ENCODE measurements around the gene L1TD1. TPM values are rescaled to one million over a fixed set of nuclear protein-coding genes. Genes with fewer than 3 reads are reported as not detected.

L1TD1 gene
- total and polyA plus RNA-seq, 2 of the 13 experiments (the other 11 are each of a cell fraction or from before 2014, with no cell fraction given), result not detected

DNA sequence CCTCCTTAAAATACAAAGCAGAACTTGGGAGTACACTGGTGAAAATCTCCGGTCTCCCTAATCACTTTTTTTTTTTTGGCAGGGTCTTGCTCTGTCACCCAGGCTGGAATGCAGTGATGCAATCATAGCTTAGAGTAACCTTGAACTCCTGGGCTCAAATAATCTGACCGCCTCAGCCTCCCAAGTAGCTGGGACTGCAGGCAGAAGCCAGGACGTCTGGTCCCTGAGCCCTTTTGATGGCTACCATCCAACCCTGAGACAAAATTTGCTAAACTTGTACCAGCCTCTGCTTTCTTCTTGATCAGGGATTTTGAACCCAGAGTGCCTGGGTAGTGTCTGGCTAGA, 4.1 kb downstream of the L1TD1 start (continued):
- TF ChIP-seq, protein P1, sequence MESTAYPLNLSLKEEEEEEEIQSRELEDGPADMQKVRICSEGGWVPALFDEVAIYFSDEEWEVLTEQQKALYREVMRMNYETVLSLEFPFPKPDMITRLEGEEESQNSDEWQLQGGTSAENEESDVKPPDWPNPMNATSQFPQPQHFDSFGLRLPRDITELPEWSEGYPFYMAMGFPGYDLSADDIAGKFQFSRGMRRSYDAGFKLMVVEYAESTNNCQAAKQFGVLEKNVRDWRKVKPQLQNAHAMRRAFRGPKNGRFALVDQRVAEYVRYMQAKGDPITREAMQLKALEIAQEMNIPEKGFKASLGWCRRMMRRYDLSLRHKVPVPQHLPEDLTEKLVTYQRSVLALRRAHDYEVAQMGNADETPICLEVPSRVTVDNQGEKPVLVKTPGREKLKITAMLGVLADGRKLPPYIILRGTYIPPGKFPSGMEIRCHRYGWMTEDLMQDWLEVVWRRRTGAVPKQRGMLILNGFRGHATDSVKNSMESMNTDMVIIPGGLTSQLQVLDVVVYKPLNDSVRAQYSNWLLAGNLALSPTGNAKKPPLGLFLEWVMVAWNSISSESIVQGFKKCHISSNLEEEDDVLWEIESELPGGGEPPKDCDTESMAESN (CRISPR knock-in tag; conservative IDR thresholded peaks at IDR 0.05), result no peak
- no peak for TF ChIP-seq ZNF160 (CRISPR knock-in tag; IDR thresholded peaks at IDR 0.05)
- TF ChIP-seq KLF13 (CRISPR knock-in tag; IDR thresholded peaks at IDR 0.05), result no peak
- no peak for TF ChIP-seq ZFP62 (CRISPR knock-in tag; IDR thresholded peaks at IDR 0.05)
- peak; percentile 71 for TF ChIP-seq HOXA3 (CRISPR knock-in tag; IDR thresholded peaks at IDR 0.05)
- TF ChIP-seq KIAA2018 (CRISPR knock-in tag; IDR thresholded peaks at IDR 0.05; ENCODE audit: borderline replicate concordance), result no peak
- TF ChIP-seq ZNF780A (CRISPR knock-in tag; IDR thresholded peaks at IDR 0.05), result no peak
- TF ChIP-seq, protein P2, sequence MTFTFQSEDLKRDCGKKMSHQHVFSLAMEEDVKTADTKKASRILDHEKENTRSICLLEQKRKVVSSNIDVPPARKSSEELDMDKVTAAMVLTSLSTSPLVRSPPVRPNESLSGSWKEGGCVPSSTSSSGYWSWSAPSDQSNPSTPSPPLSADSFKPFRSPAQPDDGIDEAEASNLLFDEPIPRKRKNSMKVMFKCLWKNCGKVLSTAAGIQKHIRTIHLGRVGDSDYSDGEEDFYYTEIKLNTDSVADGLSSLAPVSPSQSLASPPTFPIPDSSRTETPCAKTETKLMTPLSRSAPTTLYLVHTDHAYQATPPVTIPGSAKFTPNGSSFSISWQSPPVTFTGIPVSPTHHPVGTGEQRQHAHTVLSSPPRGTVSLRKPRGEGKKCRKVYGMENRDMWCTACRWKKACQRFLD (CRISPR knock-in tag; IDR thresholded peaks at IDR 0.05; ENCODE audit: borderline replicate concordance), result no peak
- TF ChIP-seq, protein P3, sequence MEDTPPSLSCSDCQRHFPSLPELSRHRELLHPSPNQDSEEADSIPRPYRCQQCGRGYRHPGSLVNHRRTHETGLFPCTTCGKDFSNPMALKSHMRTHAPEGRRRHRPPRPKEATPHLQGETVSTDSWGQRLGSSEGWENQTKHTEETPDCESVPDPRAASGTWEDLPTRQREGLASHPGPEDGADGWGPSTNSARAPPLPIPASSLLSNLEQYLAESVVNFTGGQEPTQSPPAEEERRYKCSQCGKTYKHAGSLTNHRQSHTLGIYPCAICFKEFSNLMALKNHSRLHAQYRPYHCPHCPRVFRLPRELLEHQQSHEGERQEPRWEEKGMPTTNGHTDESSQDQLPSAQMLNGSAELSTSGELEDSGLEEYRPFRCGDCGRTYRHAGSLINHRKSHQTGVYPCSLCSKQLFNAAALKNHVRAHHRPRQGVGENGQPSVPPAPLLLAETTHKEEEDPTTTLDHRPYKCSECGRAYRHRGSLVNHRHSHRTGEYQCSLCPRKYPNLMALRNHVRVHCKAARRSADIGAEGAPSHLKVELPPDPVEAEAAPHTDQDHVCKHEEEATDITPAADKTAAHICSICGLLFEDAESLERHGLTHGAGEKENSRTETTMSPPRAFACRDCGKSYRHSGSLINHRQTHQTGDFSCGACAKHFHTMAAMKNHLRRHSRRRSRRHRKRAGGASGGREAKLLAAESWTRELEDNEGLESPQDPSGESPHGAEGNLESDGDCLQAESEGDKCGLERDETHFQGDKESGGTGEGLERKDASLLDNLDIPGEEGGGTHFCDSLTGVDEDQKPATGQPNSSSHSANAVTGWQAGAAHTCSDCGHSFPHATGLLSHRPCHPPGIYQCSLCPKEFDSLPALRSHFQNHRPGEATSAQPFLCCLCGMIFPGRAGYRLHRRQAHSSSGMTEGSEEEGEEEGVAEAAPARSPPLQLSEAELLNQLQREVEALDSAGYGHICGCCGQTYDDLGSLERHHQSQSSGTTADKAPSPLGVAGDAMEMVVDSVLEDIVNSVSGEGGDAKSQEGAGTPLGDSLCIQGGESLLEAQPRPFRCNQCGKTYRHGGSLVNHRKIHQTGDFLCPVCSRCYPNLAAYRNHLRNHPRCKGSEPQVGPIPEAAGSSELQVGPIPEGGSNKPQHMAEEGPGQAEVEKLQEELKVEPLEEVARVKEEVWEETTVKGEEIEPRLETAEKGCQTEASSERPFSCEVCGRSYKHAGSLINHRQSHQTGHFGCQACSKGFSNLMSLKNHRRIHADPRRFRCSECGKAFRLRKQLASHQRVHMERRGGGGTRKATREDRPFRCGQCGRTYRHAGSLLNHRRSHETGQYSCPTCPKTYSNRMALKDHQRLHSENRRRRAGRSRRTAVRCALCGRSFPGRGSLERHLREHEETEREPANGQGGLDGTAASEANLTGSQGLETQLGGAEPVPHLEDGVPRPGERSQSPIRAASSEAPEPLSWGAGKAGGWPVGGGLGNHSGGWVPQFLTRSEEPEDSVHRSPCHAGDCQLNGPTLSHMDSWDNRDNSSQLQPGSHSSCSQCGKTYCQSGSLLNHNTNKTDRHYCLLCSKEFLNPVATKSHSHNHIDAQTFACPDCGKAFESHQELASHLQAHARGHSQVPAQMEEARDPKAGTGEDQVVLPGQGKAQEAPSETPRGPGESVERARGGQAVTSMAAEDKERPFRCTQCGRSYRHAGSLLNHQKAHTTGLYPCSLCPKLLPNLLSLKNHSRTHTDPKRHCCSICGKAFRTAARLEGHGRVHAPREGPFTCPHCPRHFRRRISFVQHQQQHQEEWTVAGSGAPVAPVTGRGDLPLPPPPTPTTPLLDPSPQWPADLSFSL (CRISPR knock-in tag; IDR thresholded peaks at IDR 0.05), result no peak
- no peak for TF ChIP-seq REPIN1 (CRISPR knock-in tag; IDR thresholded peaks at IDR 0.05; ENCODE audit: borderline replicate concordance, low read depth)
- no peak for TF ChIP-seq ZNF737 (CRISPR knock-in tag; IDR thresholded peaks at IDR 0.05; ENCODE audit: borderline replicate concordance)
- TF ChIP-seq ZNF766 (CRISPR knock-in tag; IDR thresholded peaks at IDR 0.05; ENCODE audit: borderline replicate concordance), result no peak
